ENCODE measurements around the gene PCDHB14.
"Not testable (repeated sequence)": the region's sequence is repeated elsewhere in the genome, so short reads cannot be mapped to it uniquely, and the experiment has no call there.

DNA sequence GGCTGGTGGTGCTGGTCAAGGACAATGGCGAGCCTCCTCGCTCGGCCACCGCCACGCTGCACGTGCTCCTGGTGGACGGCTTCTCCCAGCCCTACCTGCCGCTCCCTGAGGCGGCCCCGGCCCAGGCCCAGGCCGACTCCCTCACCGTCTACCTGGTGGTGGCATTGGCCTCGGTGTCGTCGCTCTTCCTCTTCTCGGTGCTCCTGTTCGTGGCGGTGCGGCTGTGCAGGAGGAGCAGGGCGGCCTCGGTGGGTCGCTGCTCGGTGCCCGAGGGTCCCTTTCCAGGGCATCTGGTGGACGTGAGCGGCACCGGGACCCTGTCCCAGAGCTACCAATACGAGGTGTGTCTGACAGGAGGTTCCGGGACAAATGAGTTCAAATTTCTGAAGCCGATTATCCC is 2.3 kb downstream of the PCDHB14 start:
- TF ChIP-seq ZFX (IDR thresholded peaks at IDR 0.05; ENCODE audit: borderline replicate concordance), result not testable (repeated sequence)
- TF ChIP-seq, protein P1, sequence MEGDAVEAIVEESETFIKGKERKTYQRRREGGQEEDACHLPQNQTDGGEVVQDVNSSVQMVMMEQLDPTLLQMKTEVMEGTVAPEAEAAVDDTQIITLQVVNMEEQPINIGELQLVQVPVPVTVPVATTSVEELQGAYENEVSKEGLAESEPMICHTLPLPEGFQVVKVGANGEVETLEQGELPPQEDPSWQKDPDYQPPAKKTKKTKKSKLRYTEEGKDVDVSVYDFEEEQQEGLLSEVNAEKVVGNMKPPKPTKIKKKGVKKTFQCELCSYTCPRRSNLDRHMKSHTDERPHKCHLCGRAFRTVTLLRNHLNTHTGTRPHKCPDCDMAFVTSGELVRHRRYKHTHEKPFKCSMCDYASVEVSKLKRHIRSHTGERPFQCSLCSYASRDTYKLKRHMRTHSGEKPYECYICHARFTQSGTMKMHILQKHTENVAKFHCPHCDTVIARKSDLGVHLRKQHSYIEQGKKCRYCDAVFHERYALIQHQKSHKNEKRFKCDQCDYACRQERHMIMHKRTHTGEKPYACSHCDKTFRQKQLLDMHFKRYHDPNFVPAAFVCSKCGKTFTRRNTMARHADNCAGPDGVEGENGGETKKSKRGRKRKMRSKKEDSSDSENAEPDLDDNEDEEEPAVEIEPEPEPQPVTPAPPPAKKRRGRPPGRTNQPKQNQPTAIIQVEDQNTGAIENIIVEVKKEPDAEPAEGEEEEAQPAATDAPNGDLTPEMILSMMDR (IDR thresholded peaks at IDR 0.05), result not testable (repeated sequence)

All from 22Rv1 (cell line).